HepG2 (cell line): Measurements from ENCODE around the gene ZBTB21. TPM values are rescaled to one million over a fixed set of nuclear protein-coding genes. Genes with fewer than 3 reads are reported as not detected.

Source experiments
- AGO2 ChIP-seq: fragments of 200-400 bp; formaldehyde crosslinking; optimal IDR thresholded peaks from 2 replicates; pipeline ENCODE3; 2017; ENCODE audit warnings: mild to moderate bottlenecking, low read depth, low read length, moderate library complexity
- ARID3A ChIP-seq: IDR thresholded peaks from 2 replicates; pipeline ENCODE4 v1.6.1; 2012; ENCODE audit warnings: low read depth, low read length, improper control_type of control experiment
- ARNT ChIP-seq: fragments of 450-650 bp; IDR thresholded peaks from 2 replicates; pipeline ENCODE4 v1.6.1; 2017
- ATF2 ChIP-seq: sonication (generic); formaldehyde crosslinking; IDR thresholded peaks from 2 replicates; pipeline ENCODE4 v1.4.0; 2020; ENCODE audit warnings: missing genetic modification reagents
- ATF4 ChIP-seq, 2 experiments: fragments of 450-650 bp in 1 of 2; sonication (generic) in 1 of 2; formaldehyde crosslinking; IDR thresholded peaks; 2 replicates each; pipeline versions ENCODE4 v1.5.0 to v1.8.0; 2020 to 2022; ENCODE audit warnings: mild to moderate bottlenecking in 1 of 2, missing genetic modification reagents in 1 of 2
- HNF1B ChIP-seq: sonication (generic); formaldehyde crosslinking; IDR thresholded peaks from 2 replicates; pipeline ENCODE4 v1.5.1; 2020; ENCODE audit warnings: mild to moderate bottlenecking, moderate library complexity, missing genetic modification reagents
- IRF9 ChIP-seq: sonication (generic); formaldehyde crosslinking; IDR thresholded peaks from 2 replicates; pipeline ENCODE4 v1.8.0; 2022; ENCODE audit warnings: missing genetic modification reagents, mild to moderate bottlenecking, borderline replicate concordance
- MBNL3 ChIP-seq: fragments of 250-450 bp; sonication (Bioruptor Pico); conservative IDR thresholded peaks from 2 replicates; pipeline ENCODE4 v1.8.0; 2022; ENCODE audit warnings: mild to moderate bottlenecking, inconsistent platforms
- MIER2 ChIP-seq: IDR thresholded peaks from 2 replicates; pipeline ENCODE4 v1.6.1; 2016; ENCODE audit warnings: missing biosample characterization, missing genetic modification reagents
- PPARG ChIP-seq: conservative IDR thresholded peaks from 2 replicates; pipeline ENCODE4 v1.6.1; 2016; ENCODE audit warnings: missing biosample characterization, missing genetic modification reagents
- SMAD9 ChIP-seq: sonication (generic); formaldehyde crosslinking; IDR thresholded peaks from 2 replicates; pipeline ENCODE4 v1.5.1; 2020; ENCODE audit warnings: mild to moderate bottlenecking, missing genetic modification reagents
- TBP ChIP-seq: sonication (generic); formaldehyde crosslinking; IDR thresholded peaks from 2 replicates; pipeline ENCODE4 v1.5.0; 2020; ENCODE audit warnings: missing genetic modification reagents
- ZBTB46 ChIP-seq: sonication (generic); formaldehyde crosslinking; IDR thresholded peaks from 2 replicates; pipeline ENCODE4 v1.4.0; 2020; ENCODE audit warnings: mild to moderate bottlenecking, missing genetic modification reagents, borderline replicate concordance
- ZBTB49 ChIP-seq: sonication (generic); formaldehyde crosslinking; IDR thresholded peaks from 2 replicates; pipeline ENCODE4 v1.4.0; 2020; ENCODE audit warnings: missing genetic modification reagents, borderline replicate concordance
- ZNF24 ChIP-seq: fragments of 450-650 bp; IDR thresholded peaks from 2 replicates; pipeline ENCODE4 v1.6.1; 2017; ENCODE audit warnings: antibody characterized with exemption, mild to moderate bottlenecking
- ZNF274 ChIP-seq: sonication (generic); formaldehyde crosslinking; IDR thresholded peaks from 2 replicates; pipeline ENCODE4 v1.5.1; 2020; ENCODE audit warnings: mild to moderate bottlenecking, missing genetic modification reagents
- ZNF350 ChIP-seq: sonication (generic); formaldehyde crosslinking; IDR thresholded peaks from 2 replicates; pipeline ENCODE4 v1.4.0; 2020; ENCODE audit warnings: mild to moderate bottlenecking, low read depth, missing genetic modification reagents, borderline replicate concordance
- polyA plus RNA-seq, 8 experiments: library from polyadenylated mRNA; depleted of rRNA in 3 of 8; stranded (reverse) in 7 of 8; unstranded in 1 of 8; fragments of >200 nt; fragmentation: Illumina TruSeq in 4 of 8; extraction: Trizol in 4 of 8; gene quantifications; 2 replicates each; pipeline versions ENCODE4 v1.2.1 to v1.2.3, GENCODE V29; 2011 to 2016; ENCODE audit warnings: low read depth in 4 of 8, missing spikeins in 1 of 8, mixed read lengths in 1 of 8; ENCODE audit not compliant: insufficient read depth in 1 of 8
- total RNA-seq, 5 experiments: library from RNA; depleted of rRNA; stranded (reverse); fragments of >200 nt; fragmentation: Illumina TruSeq; extraction: Trizol; gene quantifications; 2 replicates each; pipeline ENCODE4 v1.2.3, GENCODE V29; 2016; ENCODE audit warnings: low read depth in 1 of 5

The ZBTB21 gene
- total and polyA plus RNA-seq, 2 of the 13 experiments (the other 11 are each of a cell fraction or from before 2014, with no cell fraction given), result 4.5 to 6.1 TPM

GRCh38 chr21:41953831-41954653, 56.1 kb downstream of the ZBTB21 start, which contains the start of gene C2CD2 (continued):
- TF ChIP-seq ZBTB46 (CRISPR knock-in tag) (no peak), SMAD9 (CRISPR knock-in tag) (no peak), IRF9 (CRISPR knock-in tag) (peak; percentile 47; the same call in 1 of the 2 replicates), ATF2 (0 out of 2 replicates have a peak, but pooled peaks have one; percentile 15), MBNL3 (CRISPR knock-in tag) (no peak), AGO2 (no peak), ZBTB49 (no peak), TBP (CRISPR knock-in tag) (no peak), ATF4 (CRISPR knock-in tag; IDR thresholded peaks at IDR 0.05) (peak in 1 of 2 experiments; percentile 34; a peak in 1 of 4 replicates), ARID3A (no peak), MIER2 (no peak), HNF1B (CRISPR knock-in tag) (no peak), ZNF24 (no peak), ZNF350 (CRISPR knock-in tag) (no peak; the same call in 1 of the 2 replicates), ZNF274 (peak; percentile 85), ARNT (no peak), PPARG (CRISPR knock-in tag) (no peak)
